ENCODE data around the gene CNNM4. TPM values are rescaled to one million over a fixed set of nuclear protein-coding genes. Genes with fewer than 3 reads are reported as not detected.

The CNNM4 gene
- total RNA-seq, 1 experiment from 2014 or later = 28.3 TPM

DNA sequence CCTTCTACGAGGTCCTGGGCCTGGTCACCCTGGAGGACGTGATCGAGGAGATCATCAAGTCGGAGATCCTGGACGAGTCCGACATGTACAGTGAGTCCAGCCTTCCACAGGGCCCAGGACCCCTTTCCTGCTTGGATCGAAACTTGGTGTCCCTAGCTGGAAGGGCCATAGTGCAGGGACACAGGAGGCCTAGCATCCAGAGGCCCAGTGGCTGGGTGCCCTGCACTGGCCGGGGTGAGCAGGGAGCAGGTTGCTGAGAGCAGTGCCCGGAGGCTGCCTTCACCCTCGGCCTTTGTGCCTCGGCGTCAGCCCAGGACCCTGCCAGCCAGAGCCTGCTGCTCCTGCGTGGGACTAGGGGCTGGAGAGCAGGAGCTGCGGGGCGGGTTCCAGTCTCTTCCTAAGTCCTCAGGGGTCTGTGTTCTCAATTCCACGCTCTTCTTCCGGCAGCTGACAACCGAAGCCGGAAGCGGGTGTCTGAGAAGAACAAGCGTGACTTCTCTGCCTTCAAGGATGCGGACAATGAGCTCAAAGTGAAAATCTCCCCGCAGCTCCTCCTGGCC, 36.4 kb downstream of the CNNM4 start:
- Histone ChIP-seq H3K4me1 (no peaks in the 10 kb centered on the region), H3K27me3 (replicated peaks; ENCODE audit: control insufficient read depth, insufficient read depth, low read length) (no peaks in the 10 kb centered on the region), H3K36me3 (ENCODE audit: control insufficient read depth, insufficient read depth, low read length) (peaks cover 10% of the 10 kb centered on the region), H3K4me3 (ENCODE audit: low read depth, low read length) (no peak overlapping the region), H3K9me3 (no peaks in the 10 kb centered on the region)
- CTCF ChIA-PET = interaction anchor here (1.0 kb wide), 1 partner anchor 34 kb away, joined by 6 read pairs; no protein-coding TSS in a partner anchor
- intact Hi-C loops (cut with micrococcal nuclease; ENCODE audit: unreplicated experiment) = no loop called here
- H3K27me3 Mint-ChIP-seq (ENCODE audit: insufficient read depth, unreplicated experiment) = no peaks in the 10 kb centered on the region
- no peaks in the 10 kb centered on the region for H3K4me1 Mint-ChIP-seq (ENCODE audit: low read depth, unreplicated experiment)
- POLR2A ChIA-PET = no interaction called here
- H3K4me3 Mint-ChIP-seq (ENCODE audit: unreplicated experiment) = no peak overlapping the region
- DNase-seq = no peak
- H3K9me3 Mint-ChIP-seq (ENCODE audit: unreplicated experiment) = no peaks in the 10 kb centered on the region
- no peak overlapping the region for H3K27ac Mint-ChIP-seq (ENCODE audit: unreplicated experiment)
- H3K36me3 Mint-ChIP-seq (ENCODE audit: insufficient read depth, unreplicated experiment) = no peaks in the 10 kb centered on the region
- no TSS peak for BruUV-seq (replicated peaks)
- TF ChIP-seq, protein P1, sequence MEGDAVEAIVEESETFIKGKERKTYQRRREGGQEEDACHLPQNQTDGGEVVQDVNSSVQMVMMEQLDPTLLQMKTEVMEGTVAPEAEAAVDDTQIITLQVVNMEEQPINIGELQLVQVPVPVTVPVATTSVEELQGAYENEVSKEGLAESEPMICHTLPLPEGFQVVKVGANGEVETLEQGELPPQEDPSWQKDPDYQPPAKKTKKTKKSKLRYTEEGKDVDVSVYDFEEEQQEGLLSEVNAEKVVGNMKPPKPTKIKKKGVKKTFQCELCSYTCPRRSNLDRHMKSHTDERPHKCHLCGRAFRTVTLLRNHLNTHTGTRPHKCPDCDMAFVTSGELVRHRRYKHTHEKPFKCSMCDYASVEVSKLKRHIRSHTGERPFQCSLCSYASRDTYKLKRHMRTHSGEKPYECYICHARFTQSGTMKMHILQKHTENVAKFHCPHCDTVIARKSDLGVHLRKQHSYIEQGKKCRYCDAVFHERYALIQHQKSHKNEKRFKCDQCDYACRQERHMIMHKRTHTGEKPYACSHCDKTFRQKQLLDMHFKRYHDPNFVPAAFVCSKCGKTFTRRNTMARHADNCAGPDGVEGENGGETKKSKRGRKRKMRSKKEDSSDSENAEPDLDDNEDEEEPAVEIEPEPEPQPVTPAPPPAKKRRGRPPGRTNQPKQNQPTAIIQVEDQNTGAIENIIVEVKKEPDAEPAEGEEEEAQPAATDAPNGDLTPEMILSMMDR (IDR thresholded peaks at IDR 0.05; ENCODE audit: insufficient read depth in 1 of 2, low read depth in 1 of 2, low read length in 1 of 2, severe bottlenecking in 1 of 2, unreplicated experiment in 1 of 2) = no peak

DNA sequence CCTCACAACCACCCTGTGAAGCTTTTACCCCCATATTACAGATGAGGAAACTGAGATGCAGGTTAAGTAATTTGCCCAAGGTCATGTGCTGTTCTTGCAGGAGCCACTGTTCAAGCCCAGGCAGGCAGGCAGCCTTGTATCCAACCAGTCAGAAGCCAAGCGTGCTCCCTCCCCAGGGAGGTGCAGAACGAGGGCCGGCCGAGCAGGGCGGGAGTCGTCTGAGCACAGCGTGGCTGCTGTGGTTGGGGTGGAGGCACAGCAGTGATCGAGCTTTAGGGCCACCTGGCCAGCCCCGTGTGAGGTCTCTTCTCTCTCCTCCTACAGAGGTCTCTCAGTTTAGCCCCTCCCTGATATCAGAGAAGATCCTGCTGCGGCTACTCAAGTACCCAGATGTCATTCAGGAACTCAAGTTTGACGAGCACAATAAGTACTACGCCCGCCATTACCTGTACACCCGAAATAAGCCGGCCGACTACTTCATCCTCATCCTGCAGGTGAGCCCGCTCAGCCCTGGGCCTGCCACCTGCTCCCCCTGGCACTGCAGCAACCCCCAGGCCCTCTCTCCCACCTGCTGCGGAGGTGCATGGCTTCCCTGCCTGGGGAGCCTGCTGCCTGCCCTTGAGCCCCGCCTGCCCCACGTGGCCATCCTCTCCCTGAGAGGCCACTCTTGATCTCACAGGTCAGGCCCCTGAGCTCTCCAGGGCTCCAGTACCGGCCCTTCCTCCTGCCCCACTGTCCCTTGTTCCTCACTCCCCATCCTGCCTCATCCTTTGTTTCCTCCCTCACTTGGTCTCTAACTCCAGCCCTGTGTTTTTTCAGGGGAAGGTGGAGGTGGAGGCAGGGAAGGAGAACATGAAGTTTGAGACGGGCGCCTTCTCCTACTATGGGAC, 38.3 kb downstream of the CNNM4 start:
- POLR2A ChIA-PET = no interaction called here
- no peaks in the 10 kb centered on the region for H3K27me3 Mint-ChIP-seq (ENCODE audit: insufficient read depth, unreplicated experiment)
- H3K4me1 Mint-ChIP-seq (ENCODE audit: low read depth, unreplicated experiment) = no peaks in the 10 kb centered on the region
- BruUV-seq (replicated peaks) = no TSS peak
- no peaks in the 10 kb centered on the region for H3K27me3 ChIP-seq (replicated peaks; ENCODE audit: control insufficient read depth, insufficient read depth, low read length)
- no peak overlapping the region for H3K4me3 ChIP-seq (ENCODE audit: low read depth, low read length)
- intact Hi-C loops (cut with micrococcal nuclease; ENCODE audit: unreplicated experiment) = no loop called here
- no peaks in the 10 kb centered on the region for H3K9me3 Mint-ChIP-seq (ENCODE audit: unreplicated experiment)
- H3K36me3 Mint-ChIP-seq (ENCODE audit: insufficient read depth, unreplicated experiment) = no peaks in the 10 kb centered on the region
- no peaks in the 10 kb centered on the region for H3K4me1 ChIP-seq
- DNase-seq = no peak
- TF ChIP-seq, protein P1 (IDR thresholded peaks at IDR 0.05; ENCODE audit: insufficient read depth in 1 of 2, low read depth in 1 of 2, low read length in 1 of 2, severe bottlenecking in 1 of 2, unreplicated experiment in 1 of 2) = no peak
- H3K9me3 ChIP-seq = no peaks in the 10 kb centered on the region
- CTCF ChIA-PET = interaction anchor here (0.5 to 0.6 kb wide), 2 partner anchors 39 to 145 kb away, joined by 4 to 12 read pairs; no protein-coding TSS in a partner anchor
- no peak overlapping the region for H3K4me3 Mint-ChIP-seq (ENCODE audit: unreplicated experiment)
- no peak overlapping the region for H3K27ac Mint-ChIP-seq (ENCODE audit: unreplicated experiment)
- H3K36me3 ChIP-seq (ENCODE audit: control insufficient read depth, insufficient read depth, low read length) = peaks cover 10% of the 10 kb centered on the region

DNA sequence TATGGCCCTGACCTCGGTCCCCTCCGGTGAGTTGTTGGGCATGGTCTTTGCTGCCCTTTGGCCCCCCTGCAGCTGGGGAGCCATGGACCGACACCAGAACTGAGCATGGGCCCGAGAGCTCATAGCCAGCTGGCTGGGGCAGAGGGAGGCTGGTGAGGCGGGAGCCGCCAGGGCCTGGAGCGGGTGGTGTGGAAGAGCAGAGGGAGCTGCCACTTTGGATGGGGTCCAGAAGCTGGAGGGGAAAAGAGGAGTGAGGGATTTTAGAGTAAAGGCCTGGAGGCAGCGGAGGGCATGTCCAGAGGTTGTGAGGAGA, 38.9 kb downstream of the CNNM4 start:
- Histone ChIP-seq H3K4me1 (no peaks in the 10 kb centered on the region), H3K9me3 (no peaks in the 10 kb centered on the region), H3K36me3 (ENCODE audit: control insufficient read depth, insufficient read depth, low read length) (peaks cover 10% of the 10 kb centered on the region), H3K4me3 (ENCODE audit: low read depth, low read length) (no peak overlapping the region), H3K27me3 (replicated peaks; ENCODE audit: control insufficient read depth, insufficient read depth, low read length) (no peaks in the 10 kb centered on the region)
- H3K4me1 Mint-ChIP-seq (ENCODE audit: low read depth, unreplicated experiment) = no peaks in the 10 kb centered on the region
- TF ChIP-seq, protein P1 (IDR thresholded peaks at IDR 0.05; ENCODE audit: insufficient read depth in 1 of 2, low read depth in 1 of 2, low read length in 1 of 2, severe bottlenecking in 1 of 2, unreplicated experiment in 1 of 2) = no peak
- intact Hi-C loops (cut with micrococcal nuclease; ENCODE audit: unreplicated experiment) = no loop called here
- CTCF ChIA-PET = interaction anchor here (0.5 kb wide), 1 partner anchor 39 kb away, joined by 12 read pairs; no protein-coding TSS in a partner anchor
- no peak overlapping the region for H3K4me3 Mint-ChIP-seq (ENCODE audit: unreplicated experiment)
- BruUV-seq (replicated peaks) = no TSS peak
- H3K36me3 Mint-ChIP-seq (ENCODE audit: insufficient read depth, unreplicated experiment) = no peaks in the 10 kb centered on the region
- H3K9me3 Mint-ChIP-seq (ENCODE audit: unreplicated experiment) = no peaks in the 10 kb centered on the region
- DNase-seq = no peak
- POLR2A ChIA-PET = no interaction called here
- H3K27me3 Mint-ChIP-seq (ENCODE audit: insufficient read depth, unreplicated experiment) = no peaks in the 10 kb centered on the region
- no peak overlapping the region for H3K27ac Mint-ChIP-seq (ENCODE audit: unreplicated experiment)
